SU-DHL-6 (cell line): ENCODE measurements around the gene LOXHD1.

Experiments used
- H2AFZ ChIP-seq: fragments of 200-600 bp; sonication (generic); 2 replicates; pipeline ENCODE4 v1.6.1; 2014; ENCODE audit warnings: low read depth, mild to moderate bottlenecking, moderate library complexity, mixed read lengths, antibody characterized with exemption, low read length; ENCODE audit not compliant: severe bottlenecking
- H3F3A ChIP-seq: fragments of 200-600 bp; shearing (Covaris generic); 2 replicates; pipeline ENCODE4 v1.6.0; 2016; ENCODE audit warnings: antibody characterized with exemption, mild to moderate bottlenecking; ENCODE audit not compliant: insufficient read depth
- H3K27ac ChIP-seq: fragments of 200-600 bp; sonication (generic); 2 replicates; pipeline ENCODE4 v1.5.1; 2016; ENCODE audit warnings: low read depth, mild to moderate bottlenecking, low read length, moderate library complexity, mixed read lengths
- H3K27me3 ChIP-seq: fragments of 200-600 bp; sonication (generic), shearing (Covaris generic); 2 replicates; pipeline ENCODE4 v1.6.0; 2014; ENCODE audit warnings: mild to moderate bottlenecking, low read length
- H3K36me3 ChIP-seq: fragments of 200-600 bp; sonication (generic); 2 replicates; pipeline ENCODE4 v1.6.1; 2014; ENCODE audit warnings: mild to moderate bottlenecking, low read length, mixed read lengths
- H3K4me2 ChIP-seq: fragments of 300-600, 200-600 bp; shearing (Covaris generic), sonication (generic); 2 replicates; pipeline ENCODE4 v1.6.0; 2014; ENCODE audit warnings: low read length, low read depth, mild to moderate bottlenecking; ENCODE audit not compliant: poor library complexity, severe bottlenecking
- H3K4me3 ChIP-seq: fragments of 200-600 bp; sonication (generic); 2 replicates; pipeline ENCODE4 v1.5.1; 2014; ENCODE audit warnings: antibody characterized with exemption, low read length, mild to moderate bottlenecking, mixed read lengths; ENCODE audit not compliant: insufficient read depth, poor library complexity, severe bottlenecking
- H3K79me2 ChIP-seq: fragments of 200-600 bp; sonication (generic); 2 replicates; pipeline ENCODE4 v1.6.1; 2014; ENCODE audit warnings: mild to moderate bottlenecking, low read length, moderate library complexity; ENCODE audit not compliant: insufficient read depth
- H3K9ac ChIP-seq: fragments of 200-600 bp; sonication (generic); 2 replicates; pipeline ENCODE4 v1.7.0; 2014; ENCODE audit warnings: mild to moderate bottlenecking, low read length
- H3K9me2 ChIP-seq: fragments of 200-600 bp; sonication (generic); replicated peaks from 2 replicates; pipeline ENCODE4 v1.6.1; 2014; ENCODE audit warnings: low read length; ENCODE audit not compliant: insufficient read depth
- H3K9me3 ChIP-seq: fragments of 200-600 bp; sonication (generic); 2 replicates; pipeline ENCODE4 v1.6.1; 2014; ENCODE audit warnings: low read length, mixed read lengths; ENCODE audit not compliant: insufficient read depth
- H4K20me1 ChIP-seq: fragments of 200-600 bp; sonication (generic); 2 replicates; pipeline ENCODE4 v1.6.1; 2014; ENCODE audit warnings: low read depth, mild to moderate bottlenecking, antibody characterized with exemption, low read length, moderate library complexity, mixed read lengths
- EZH2phosphoT487 ChIP-seq: fragments of 200-600 bp; sonication (generic), shearing (Covaris generic); conservative IDR thresholded peaks from 2 replicates; pipeline ENCODE4 v1.6.1; 2018; ENCODE audit warnings: mild to moderate bottlenecking, antibody characterized with exemption, low read length, moderate library complexity, mixed read lengths
- TF ChIP-seq, protein P1 (sequence below): fragments of 200-600 bp; sonication (generic); IDR thresholded peaks from one replicate; pipeline ENCODE4 v1.5.1; 2017; ENCODE audit warnings: antibody characterized with exemption, mild to moderate bottlenecking, low read length, moderate library complexity; ENCODE audit not compliant: insufficient read depth, poor library complexity, severe bottlenecking

LOXHD1 gene

DNA sequence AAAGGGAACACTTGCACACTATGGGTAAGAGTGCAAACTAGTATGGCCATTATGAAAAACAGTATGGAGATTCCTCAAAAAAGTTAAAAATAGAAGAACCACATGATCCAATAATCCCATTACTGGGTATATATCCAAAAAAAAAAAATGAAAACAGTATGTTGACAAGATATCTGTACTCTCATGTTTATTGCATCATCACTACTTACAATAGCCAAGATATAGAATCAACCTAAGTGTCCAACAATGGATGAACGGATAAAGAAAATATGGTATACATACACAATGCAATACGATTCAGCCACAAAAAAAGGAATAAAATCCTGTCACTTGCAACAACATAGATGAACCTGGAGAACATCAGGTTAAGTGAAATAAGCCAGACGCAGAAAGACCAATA, 73.3 kb downstream of the LOXHD1 start:
- no peak for TF ChIP-seq EZH2phosphoT487
- TF ChIP-seq, protein P1, sequence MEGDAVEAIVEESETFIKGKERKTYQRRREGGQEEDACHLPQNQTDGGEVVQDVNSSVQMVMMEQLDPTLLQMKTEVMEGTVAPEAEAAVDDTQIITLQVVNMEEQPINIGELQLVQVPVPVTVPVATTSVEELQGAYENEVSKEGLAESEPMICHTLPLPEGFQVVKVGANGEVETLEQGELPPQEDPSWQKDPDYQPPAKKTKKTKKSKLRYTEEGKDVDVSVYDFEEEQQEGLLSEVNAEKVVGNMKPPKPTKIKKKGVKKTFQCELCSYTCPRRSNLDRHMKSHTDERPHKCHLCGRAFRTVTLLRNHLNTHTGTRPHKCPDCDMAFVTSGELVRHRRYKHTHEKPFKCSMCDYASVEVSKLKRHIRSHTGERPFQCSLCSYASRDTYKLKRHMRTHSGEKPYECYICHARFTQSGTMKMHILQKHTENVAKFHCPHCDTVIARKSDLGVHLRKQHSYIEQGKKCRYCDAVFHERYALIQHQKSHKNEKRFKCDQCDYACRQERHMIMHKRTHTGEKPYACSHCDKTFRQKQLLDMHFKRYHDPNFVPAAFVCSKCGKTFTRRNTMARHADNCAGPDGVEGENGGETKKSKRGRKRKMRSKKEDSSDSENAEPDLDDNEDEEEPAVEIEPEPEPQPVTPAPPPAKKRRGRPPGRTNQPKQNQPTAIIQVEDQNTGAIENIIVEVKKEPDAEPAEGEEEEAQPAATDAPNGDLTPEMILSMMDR: no peak
- Histone ChIP-seq H3K27me3 (no peaks in the 10 kb centered on the region), H3F3A (no peaks in the 10 kb centered on the region), H3K9me2 (no peaks in the 10 kb centered on the region), H3K9me3 (peaks cover 15% of the 10 kb centered on the region), H3K36me3 (no peaks in the 10 kb centered on the region), H3K4me2 (no peak overlapping the region), H4K20me1 (no peaks in the 10 kb centered on the region), H2AFZ (no peak overlapping the region), H3K4me3 (no peak overlapping the region), H3K9ac (no peak overlapping the region), H3K27ac (no peak overlapping the region), H3K79me2 (no peaks in the 10 kb centered on the region)

DNA sequence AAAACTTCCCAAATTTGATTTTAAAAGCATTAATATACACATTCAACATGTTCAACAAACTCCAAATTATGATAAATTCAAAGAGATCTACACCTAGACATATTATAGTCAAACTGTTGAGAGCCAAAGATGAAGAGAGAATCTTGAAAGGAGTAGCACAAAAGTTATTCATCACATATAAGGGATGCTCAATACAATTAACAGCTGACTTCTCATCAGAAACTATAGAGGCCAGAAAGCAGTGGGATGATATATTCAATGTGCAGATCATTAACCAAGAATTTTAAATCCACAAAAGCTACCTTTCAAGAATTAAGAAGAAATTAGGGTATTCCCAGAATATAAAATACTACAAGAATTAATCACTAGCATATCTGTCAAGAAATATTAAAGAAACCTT, 75.4 kb downstream of the LOXHD1 start:
- Histone ChIP-seq H2AFZ (no peak overlapping the region), H3K36me3 (no peaks in the 10 kb centered on the region), H3K9me3 (peaks cover 15% of the 10 kb centered on the region), H3K9me2 (no peaks in the 10 kb centered on the region), H3K79me2 (no peaks in the 10 kb centered on the region), H3K4me3 (no peak overlapping the region), H3K27ac (no peak overlapping the region), H3F3A (no peaks in the 10 kb centered on the region), H3K9ac (no peak overlapping the region), H4K20me1 (no peaks in the 10 kb centered on the region), H3K27me3 (no peaks in the 10 kb centered on the region), H3K4me2 (no peak overlapping the region)
- TF ChIP-seq EZH2phosphoT487: no peak
- TF ChIP-seq, protein P1: no peak

DNA sequence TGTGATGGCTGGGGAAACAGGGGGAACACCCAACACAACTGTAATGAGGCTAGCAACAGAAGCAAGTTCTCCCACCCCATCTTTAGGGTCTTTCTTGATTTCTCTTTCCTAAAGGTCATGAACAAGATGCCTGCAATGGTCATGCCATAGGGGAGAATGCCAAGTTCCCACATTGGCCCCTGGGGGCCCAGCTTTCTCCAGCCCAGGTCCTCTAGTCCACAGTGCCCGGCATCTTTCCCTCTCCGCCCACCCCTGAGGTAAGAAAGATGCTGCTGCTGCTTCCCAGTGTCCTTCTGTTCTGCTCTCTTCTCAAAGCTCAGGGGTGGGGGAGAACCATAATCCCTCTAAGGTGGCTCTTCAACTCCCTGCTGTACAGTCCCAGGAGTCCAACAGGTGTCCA, 78.0 kb downstream of the LOXHD1 start:
- Histone ChIP-seq H2AFZ (no peak overlapping the region), H3K4me2 (no peak overlapping the region), H3K4me3 (no peak overlapping the region), H4K20me1 (no peaks in the 10 kb centered on the region), H3K9me2 (no peaks in the 10 kb centered on the region), H3K79me2 (no peaks in the 10 kb centered on the region), H3K27me3 (no peaks in the 10 kb centered on the region), H3K9ac (no peak overlapping the region), H3K36me3 (no peaks in the 10 kb centered on the region), H3F3A (no peaks in the 10 kb centered on the region), H3K27ac (no peak overlapping the region), H3K9me3 (peaks cover 15% of the 10 kb centered on the region)
- TF ChIP-seq EZH2phosphoT487: no peak
- TF ChIP-seq, protein P1: no peak
